Measurements from ENCODE around the gene DPY19L2.
"Not testable (repeated sequence)": the region's sequence is repeated elsewhere in the genome, so short reads cannot be mapped to it uniquely, and the experiment has no call there.

Gene DPY19L2

DNA sequence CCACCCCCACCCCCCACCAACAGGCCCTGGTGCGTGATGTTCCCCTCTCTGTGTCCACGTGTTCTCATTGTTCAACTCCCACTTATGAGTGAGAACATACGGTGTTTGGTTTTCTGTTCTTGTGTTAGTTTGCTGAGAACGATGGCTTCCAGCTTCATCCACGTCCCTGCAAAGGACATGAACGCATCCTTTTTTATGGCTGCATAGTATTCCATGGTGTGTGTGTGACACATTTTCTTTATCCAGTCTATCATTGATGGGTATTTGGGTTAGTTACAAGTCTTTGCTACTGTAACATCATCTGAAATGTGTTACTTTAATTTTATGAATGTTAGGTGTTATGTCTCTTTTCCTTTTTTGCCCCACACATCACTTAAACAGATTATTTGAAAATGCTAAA is 109.8 kb downstream of the DPY19L2 start:
- not testable (repeated sequence) for H3K27ac Mint-ChIP-seq (ENCODE audit: low read depth); H3K4me3 Mint-ChIP-seq; H3K9me3 Mint-ChIP-seq; H3K36me3 Mint-ChIP-seq (ENCODE audit: insufficient read depth); H3K27me3 Mint-ChIP-seq; H3K4me1 Mint-ChIP-seq; ATAC-seq (replicated peaks; ENCODE audit: extremely low read depth, poor library complexity, severe bottlenecking); DNase-seq (ENCODE audit: low spot score in 2 of 2)

DNA sequence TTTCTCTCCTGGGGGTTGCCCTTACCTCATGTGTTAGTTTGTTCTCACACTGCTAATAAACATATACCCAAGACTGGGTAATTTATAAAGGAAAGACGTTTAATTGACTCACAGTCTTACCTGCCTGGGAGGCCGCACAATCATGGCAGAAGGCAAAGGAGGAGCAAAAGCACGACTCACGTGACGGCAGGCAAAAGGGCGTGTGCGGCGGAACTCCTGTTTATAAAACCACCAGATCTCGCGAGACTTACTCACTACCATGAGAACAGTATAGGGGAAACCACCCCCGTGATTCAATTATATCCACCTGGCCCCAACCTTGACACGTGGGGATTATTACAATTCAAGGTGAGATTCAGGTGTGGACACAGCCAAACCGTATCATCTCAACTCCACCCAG is 116.9 kb downstream of the DPY19L2 start:
- not testable (repeated sequence) for H3K9me3 Mint-ChIP-seq; H3K27ac Mint-ChIP-seq (ENCODE audit: low read depth); H3K4me3 Mint-ChIP-seq; DNase-seq (ENCODE audit: low spot score in 2 of 2); H3K36me3 Mint-ChIP-seq (ENCODE audit: insufficient read depth); H3K4me1 Mint-ChIP-seq; H3K27me3 Mint-ChIP-seq; ATAC-seq (replicated peaks; ENCODE audit: extremely low read depth, poor library complexity, severe bottlenecking)

DNA sequence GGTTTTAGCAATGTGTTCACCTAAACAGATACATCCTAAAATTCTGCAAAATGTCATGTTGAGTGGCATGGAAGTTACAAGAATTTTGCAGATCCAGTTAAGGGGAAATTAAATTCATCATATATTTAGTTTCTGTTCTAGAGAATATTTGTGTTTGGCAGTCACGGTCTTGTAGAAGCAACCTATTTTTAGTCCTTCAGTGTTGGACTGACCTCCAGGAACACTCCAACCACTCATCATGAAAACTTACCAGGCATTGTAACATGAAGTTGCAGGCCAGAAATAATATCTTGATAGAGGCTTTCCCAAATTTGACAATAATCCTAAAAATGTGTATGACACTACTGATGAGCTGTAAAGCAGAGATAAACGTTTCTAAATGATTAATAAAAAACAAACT is 119.3 kb downstream of the DPY19L2 start:
- H3K36me3 Mint-ChIP-seq (ENCODE audit: insufficient read depth); ATAC-seq (replicated peaks; ENCODE audit: extremely low read depth, poor library complexity, severe bottlenecking); DNase-seq (ENCODE audit: low spot score in 2 of 2); H3K27me3 Mint-ChIP-seq; H3K9me3 Mint-ChIP-seq; H3K4me1 Mint-ChIP-seq; H3K27ac Mint-ChIP-seq (ENCODE audit: low read depth); H3K4me3 Mint-ChIP-seq: not testable (repeated sequence)

DNA sequence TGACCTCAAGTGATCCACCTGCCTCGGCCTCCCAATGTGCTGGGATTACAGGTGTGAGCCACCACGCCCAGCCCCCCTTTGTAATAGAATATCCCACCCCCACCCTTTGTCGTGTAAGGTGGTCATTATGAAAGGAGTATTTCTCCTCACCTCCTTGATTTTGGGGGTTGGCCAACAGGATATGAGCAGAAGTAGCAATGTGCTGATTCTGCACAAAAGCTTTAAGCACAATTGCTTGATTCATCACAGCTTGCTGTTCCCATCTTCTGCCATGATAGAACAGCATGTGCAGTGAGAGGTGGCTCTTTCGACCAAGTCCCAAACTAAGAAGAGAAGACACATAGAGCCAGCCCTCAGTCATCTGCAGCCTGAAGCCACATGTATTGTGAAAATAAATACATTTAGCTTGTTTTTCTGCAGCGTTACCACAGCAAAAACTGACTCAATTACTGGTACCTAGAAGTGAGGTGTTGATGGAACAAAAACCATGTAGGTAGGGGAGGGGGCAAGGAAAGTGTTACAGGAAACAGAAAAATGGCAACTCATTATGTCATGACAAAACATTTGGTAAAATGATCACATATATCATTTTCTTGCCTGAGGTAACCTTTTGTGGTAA is 122.9 kb downstream of the DPY19L2 start:
- not testable (repeated sequence) for H3K27me3 Mint-ChIP-seq; H3K4me3 Mint-ChIP-seq; H3K36me3 Mint-ChIP-seq (ENCODE audit: insufficient read depth); H3K27ac Mint-ChIP-seq (ENCODE audit: low read depth); DNase-seq (ENCODE audit: low spot score in 2 of 2); H3K9me3 Mint-ChIP-seq; H3K4me1 Mint-ChIP-seq; ATAC-seq (replicated peaks; ENCODE audit: extremely low read depth, poor library complexity, severe bottlenecking)

DNA sequence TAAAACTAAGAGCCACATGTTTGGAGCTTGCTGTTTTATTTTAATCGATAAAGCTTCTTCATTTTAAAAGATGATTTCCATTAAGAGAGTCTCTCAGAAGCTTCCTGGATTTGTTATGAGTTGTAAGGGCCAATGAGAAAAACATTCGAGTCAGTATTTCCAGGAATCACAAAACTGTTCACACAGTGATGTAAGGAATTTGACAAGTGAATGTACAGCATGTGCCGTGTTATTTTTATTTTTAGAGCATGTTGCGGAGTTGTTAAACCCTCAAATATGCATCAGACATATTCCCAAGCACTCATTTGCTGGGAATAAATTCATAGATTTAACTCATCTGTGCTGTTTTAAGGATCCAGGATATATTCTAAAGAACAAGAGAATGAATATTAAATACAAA is 129.6 kb downstream of the DPY19L2 start:
- ATAC-seq (replicated peaks; ENCODE audit: extremely low read depth, poor library complexity, severe bottlenecking); DNase-seq (ENCODE audit: low spot score in 2 of 2): not testable (repeated sequence)

DNA sequence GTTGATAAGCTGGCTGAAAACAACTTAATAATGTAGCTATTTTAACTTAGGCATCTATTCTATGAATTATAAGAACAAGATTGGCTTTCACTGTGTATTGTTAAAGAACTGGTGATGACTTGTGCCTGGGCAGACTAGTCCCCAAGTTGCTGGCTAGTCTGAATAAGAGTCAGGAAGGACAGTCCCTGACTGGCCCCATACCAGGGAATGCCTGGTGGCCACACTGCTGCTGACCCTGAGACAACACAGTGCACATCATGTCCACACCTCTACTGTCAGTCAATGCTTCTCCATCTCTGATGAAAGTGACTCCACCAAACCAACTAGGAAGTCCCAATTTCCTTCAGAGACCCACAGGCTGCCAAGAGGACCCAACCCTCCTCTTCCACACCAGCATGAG is 130.5 kb downstream of the DPY19L2 start:
- not testable (repeated sequence) for H3K4me3 Mint-ChIP-seq; ATAC-seq (replicated peaks; ENCODE audit: extremely low read depth, poor library complexity, severe bottlenecking); H3K27me3 Mint-ChIP-seq; H3K9me3 Mint-ChIP-seq; DNase-seq (ENCODE audit: low spot score in 2 of 2); H3K36me3 Mint-ChIP-seq (ENCODE audit: insufficient read depth); H3K27ac Mint-ChIP-seq (ENCODE audit: low read depth); H3K4me1 Mint-ChIP-seq

More for the DNA sequence above, 129.6 kb downstream of the DPY19L2 start:
- not testable (repeated sequence) for H3K36me3 Mint-ChIP-seq (ENCODE audit: insufficient read depth); H3K27ac Mint-ChIP-seq (ENCODE audit: low read depth); H3K9me3 Mint-ChIP-seq; H3K4me1 Mint-ChIP-seq; H3K27me3 Mint-ChIP-seq; H3K4me3 Mint-ChIP-seq

DNA sequence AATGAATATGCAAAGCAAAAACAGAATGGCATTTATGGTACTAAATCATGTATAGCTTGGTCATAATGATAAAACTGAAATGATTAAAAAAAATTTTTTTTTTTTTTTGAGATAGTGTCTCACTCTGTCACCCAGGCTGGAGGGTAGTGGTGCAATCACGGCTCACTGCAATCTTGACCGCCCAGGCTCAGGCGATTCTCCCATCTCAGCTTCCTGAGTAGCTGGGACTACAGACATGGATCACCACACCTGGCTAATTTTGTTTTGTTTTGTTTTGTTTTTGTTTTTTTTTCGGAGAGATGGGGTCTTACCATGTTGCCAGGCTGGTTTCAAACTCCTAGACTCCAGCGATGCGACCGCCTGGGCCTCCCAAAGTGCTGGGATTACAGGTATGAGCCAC is 138.7 kb downstream of the DPY19L2 start:
- ATAC-seq (replicated peaks; ENCODE audit: extremely low read depth, poor library complexity, severe bottlenecking); H3K27ac Mint-ChIP-seq (ENCODE audit: low read depth): not testable (repeated sequence)

DNA sequence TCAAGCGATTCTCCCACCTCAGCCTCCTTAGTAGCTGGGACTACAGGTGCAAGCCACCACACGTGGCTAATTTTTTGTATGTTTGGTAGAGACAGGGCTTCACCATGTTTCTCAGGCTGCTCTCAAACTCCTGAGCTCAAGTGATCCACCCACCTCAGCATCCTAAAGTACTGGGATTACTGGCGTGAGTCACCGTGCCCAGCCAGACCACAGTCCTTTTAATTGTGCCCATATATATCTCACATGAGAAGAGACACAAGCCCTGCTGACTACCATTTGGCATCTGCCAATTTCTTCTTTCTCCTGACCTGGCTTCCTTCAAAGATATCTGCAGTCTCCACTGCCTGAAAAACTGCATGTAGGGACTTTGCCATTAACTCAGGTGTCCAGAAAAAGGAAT is 142.5 kb downstream of the DPY19L2 start:
- Mint-ChIP-seq H3K27ac (ENCODE audit: low read depth) (no peak overlapping the region), H3K9me3 (no peaks in the 10 kb centered on the region), H3K4me3 (no peak overlapping the region), H3K4me1 (no peaks in the 10 kb centered on the region), H3K36me3 (ENCODE audit: insufficient read depth) (no peaks in the 10 kb centered on the region), H3K27me3 (no peaks in the 10 kb centered on the region)
- DNase-seq (ENCODE audit: low spot score in 2 of 2) (no peak), ATAC-seq (replicated peaks; ENCODE audit: extremely low read depth, poor library complexity, severe bottlenecking) (no peak)

More for the DNA sequence above, 138.7 kb downstream of the DPY19L2 start:
- H3K27me3 Mint-ChIP-seq; H3K9me3 Mint-ChIP-seq; DNase-seq (ENCODE audit: low spot score in 2 of 2); H3K36me3 Mint-ChIP-seq (ENCODE audit: insufficient read depth); H3K4me1 Mint-ChIP-seq; H3K4me3 Mint-ChIP-seq: not testable (repeated sequence)

DNA sequence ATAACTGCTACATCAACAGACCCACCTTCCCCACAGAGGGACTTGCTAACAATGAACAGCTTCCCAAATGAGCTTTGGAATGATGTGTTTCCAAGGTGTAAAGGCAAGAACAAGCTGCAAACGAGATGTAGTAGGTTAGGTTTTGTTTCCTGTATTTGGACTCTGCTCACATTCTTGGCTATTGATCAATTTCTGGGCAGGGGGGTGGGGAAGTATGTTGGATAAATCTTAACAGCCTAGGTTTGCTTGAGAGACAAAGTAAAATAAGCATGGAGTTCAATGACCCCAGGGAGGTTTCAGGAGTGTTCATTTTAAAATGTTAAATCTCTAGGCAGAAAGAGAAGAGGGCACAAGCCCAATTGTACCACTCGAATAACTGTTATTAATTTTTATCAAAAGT is 146.6 kb downstream of the DPY19L2 start:
- ATAC-seq (replicated peaks; ENCODE audit: extremely low read depth, poor library complexity, severe bottlenecking): no peak
- H3K27me3 Mint-ChIP-seq: no peaks in the 10 kb centered on the region

More for the DNA sequence above, 146.6 kb downstream of the DPY19L2 start:
- no peaks in the 10 kb centered on the region for H3K4me1 Mint-ChIP-seq
- no peaks in the 10 kb centered on the region for H3K36me3 Mint-ChIP-seq (ENCODE audit: insufficient read depth)
- DNase-seq (ENCODE audit: low spot score in 2 of 2): no peak
- no peak overlapping the region for H3K27ac Mint-ChIP-seq (ENCODE audit: low read depth)
- H3K4me3 Mint-ChIP-seq: no peak overlapping the region
- H3K9me3 Mint-ChIP-seq: no peaks in the 10 kb centered on the region

All from central memory CD8-positive, alpha-beta T cell (primary cell).